ENCODE measurements around the gene C19orf25. TPM values are rescaled to one million over a fixed set of nuclear protein-coding genes. Genes with fewer than 3 reads are reported as not detected.

C19orf25 gene
- total and polyA plus RNA-seq, 2 of the 13 experiments (the other 11 are each of a cell fraction or from before 2014, with no cell fraction given), result 14.2 to 32.4 TPM

DNA sequence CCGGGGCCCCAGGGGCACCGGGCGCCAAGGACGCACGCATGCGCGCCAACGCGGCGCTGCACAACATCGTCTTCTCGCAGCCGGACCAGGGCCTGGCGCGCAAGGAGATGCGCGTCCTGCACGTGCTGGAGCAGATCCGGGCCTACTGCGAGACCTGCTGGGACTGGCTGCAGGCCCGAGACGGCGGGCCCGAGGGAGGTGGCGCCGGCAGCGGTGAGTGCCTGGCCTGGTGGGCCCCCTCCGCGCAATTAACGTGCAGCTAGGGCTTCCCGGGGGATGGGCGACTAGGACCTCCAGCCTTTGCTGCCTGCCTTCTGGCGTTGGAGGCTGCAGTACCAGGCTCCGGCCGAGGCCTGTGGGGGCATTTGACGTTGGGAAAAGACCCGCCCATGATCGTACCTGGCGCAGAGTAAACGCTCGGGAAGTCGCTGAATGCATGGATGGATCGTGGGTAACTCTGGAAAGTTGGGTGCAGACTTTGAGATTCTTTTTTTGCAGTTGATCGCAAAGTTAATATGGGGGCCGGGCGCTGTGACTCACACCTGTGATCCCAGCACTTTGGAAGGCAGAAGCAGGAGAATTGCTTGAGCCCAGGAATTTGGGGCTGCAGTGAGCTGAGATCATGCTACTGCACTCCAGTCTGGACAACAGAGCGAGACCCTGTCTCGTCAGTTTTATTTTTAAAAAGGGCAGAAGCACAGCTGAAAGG is 21.8 kb downstream of the C19orf25 start (continued):
- TF ChIP-seq ZNF839 (CRISPR knock-in tag; IDR thresholded peaks at IDR 0.05; ENCODE audit: borderline replicate concordance), result no peak
- no peak for TF ChIP-seq KMT2B (CRISPR knock-in tag; IDR thresholded peaks at IDR 0.05)
- no peak for TF ChIP-seq SP2 (CRISPR knock-in tag; IDR thresholded peaks at IDR 0.05)
- no peak for TF ChIP-seq ISL2 (CRISPR knock-in tag; IDR thresholded peaks at IDR 0.05)
- TF ChIP-seq, protein P1, sequence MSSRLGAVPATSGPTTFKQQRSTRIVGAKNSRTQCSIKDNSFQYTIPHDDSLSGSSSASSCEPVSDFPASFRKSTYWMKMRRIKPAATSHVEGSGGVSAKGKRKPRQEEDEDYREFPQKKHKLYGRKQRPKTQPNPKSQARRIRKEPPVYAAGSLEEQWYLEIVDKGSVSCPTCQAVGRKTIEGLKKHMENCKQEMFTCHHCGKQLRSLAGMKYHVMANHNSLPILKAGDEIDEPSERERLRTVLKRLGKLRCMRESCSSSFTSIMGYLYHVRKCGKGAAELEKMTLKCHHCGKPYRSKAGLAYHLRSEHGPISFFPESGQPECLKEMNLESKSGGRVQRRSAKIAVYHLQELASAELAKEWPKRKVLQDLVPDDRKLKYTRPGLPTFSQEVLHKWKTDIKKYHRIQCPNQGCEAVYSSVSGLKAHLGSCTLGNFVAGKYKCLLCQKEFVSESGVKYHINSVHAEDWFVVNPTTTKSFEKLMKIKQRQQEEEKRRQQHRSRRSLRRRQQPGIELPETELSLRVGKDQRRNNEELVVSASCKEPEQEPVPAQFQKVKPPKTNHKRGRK (CRISPR knock-in tag; IDR thresholded peaks at IDR 0.05), result no peak
- TF ChIP-seq, protein P2, sequence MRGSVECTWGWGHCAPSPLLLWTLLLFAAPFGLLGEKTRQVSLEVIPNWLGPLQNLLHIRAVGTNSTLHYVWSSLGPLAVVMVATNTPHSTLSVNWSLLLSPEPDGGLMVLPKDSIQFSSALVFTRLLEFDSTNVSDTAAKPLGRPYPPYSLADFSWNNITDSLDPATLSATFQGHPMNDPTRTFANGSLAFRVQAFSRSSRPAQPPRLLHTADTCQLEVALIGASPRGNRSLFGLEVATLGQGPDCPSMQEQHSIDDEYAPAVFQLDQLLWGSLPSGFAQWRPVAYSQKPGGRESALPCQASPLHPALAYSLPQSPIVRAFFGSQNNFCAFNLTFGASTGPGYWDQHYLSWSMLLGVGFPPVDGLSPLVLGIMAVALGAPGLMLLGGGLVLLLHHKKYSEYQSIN (CRISPR knock-in tag; IDR thresholded peaks at IDR 0.05; ENCODE audit: borderline replicate concordance), result no peak
- TF ChIP-seq RBM22 (optimal IDR thresholded peaks at IDR 0.05; ENCODE audit: low read length), result peak; percentile 59
- no peak for TF ChIP-seq ZBTB1 (CRISPR knock-in tag; IDR thresholded peaks at IDR 0.05; ENCODE audit: borderline replicate concordance)
- no peak for TF ChIP-seq PHF5A (CRISPR knock-in tag; IDR thresholded peaks at IDR 0.05; ENCODE audit: low read depth, unreplicated experiment)
- no peak for TF ChIP-seq MBD4 (IDR thresholded peaks at IDR 0.05; ENCODE audit: borderline replicate concordance, low read length)
- no peak for TF ChIP-seq KDM1A (CRISPR knock-in tag; IDR thresholded peaks at IDR 0.05)
- no peak for TF ChIP-seq PAX8 (CRISPR knock-in tag; IDR thresholded peaks at IDR 0.05; ENCODE audit: borderline replicate concordance)
- TF ChIP-seq, protein P3, sequence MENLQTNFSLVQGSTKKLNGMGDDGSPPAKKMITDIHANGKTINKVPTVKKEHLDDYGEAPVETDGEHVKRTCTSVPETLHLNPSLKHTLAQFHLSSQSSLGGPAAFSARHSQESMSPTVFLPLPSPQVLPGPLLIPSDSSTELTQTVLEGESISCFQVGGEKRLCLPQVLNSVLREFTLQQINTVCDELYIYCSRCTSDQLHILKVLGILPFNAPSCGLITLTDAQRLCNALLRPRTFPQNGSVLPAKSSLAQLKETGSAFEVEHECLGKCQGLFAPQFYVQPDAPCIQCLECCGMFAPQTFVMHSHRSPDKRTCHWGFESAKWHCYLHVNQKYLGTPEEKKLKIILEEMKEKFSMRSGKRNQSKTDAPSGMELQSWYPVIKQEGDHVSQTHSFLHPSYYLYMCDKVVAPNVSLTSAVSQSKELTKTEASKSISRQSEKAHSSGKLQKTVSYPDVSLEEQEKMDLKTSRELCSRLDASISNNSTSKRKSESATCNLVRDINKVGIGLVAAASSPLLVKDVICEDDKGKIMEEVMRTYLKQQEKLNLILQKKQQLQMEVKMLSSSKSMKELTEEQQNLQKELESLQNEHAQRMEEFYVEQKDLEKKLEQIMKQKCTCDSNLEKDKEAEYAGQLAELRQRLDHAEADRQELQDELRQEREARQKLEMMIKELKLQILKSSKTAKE (CRISPR knock-in tag; IDR thresholded peaks at IDR 0.05; ENCODE audit: borderline replicate concordance), result no peak
- TF ChIP-seq HNRNPL (IDR thresholded peaks at IDR 0.05; ENCODE audit: low read depth, low read length), result no peak
- no peak for TF ChIP-seq ZNF20 (CRISPR knock-in tag; IDR thresholded peaks at IDR 0.05)
- no peak for TF ChIP-seq SNRNP70 (IDR thresholded peaks at IDR 0.05; ENCODE audit: low read depth, low read length)
- TF ChIP-seq ZNF790 (CRISPR knock-in tag; IDR thresholded peaks at IDR 0.05; ENCODE audit: borderline replicate concordance), result no peak
- TF ChIP-seq ZNF24 (IDR thresholded peaks at IDR 0.05), result no peak
- TF ChIP-seq ZNF446 (CRISPR knock-in tag; IDR thresholded peaks at IDR 0.05), result no peak
- no peak for TF ChIP-seq NCOA5 (CRISPR knock-in tag; IDR thresholded peaks at IDR 0.05)
- TF ChIP-seq SKI (IDR thresholded peaks at IDR 0.05; ENCODE audit: partially characterized antibody), result no peak
- TF ChIP-seq NR2F6 (IDR thresholded peaks at IDR 0.05), result no peak
- no peak for TF ChIP-seq NR2F6 (CRISPR knock-in tag; IDR thresholded peaks at IDR 0.05)
- no peak for TF ChIP-seq ZNF709 (CRISPR knock-in tag; IDR thresholded peaks at IDR 0.05)
- no peak for TF ChIP-seq ZBTB14 (CRISPR knock-in tag; IDR thresholded peaks at IDR 0.05)
- TF ChIP-seq ZNF326 (CRISPR knock-in tag; IDR thresholded peaks at IDR 0.05; ENCODE audit: borderline replicate concordance), result peak; percentile 94
- TF ChIP-seq HOXA9 (CRISPR knock-in tag; IDR thresholded peaks at IDR 0.05; ENCODE audit: borderline replicate concordance), result no peak
